T-helper 17 cell (primary cell): ENCODE data around the gene USP3. TPM values are rescaled to one million over a fixed set of nuclear protein-coding genes. Genes with fewer than 3 reads are reported as not detected.
"Not testable (repeated sequence)": the region's sequence is repeated elsewhere in the genome, so short reads cannot be mapped to it uniquely, and the experiment has no call there.

Experiments used
- ATAC-seq: fragments of 150-1000 bp; cut with Tn5 transposase; 2 replicates; pipeline ENCODE4 v1.10.0; 2021; ENCODE audit warnings: mild to moderate bottlenecking, moderate library complexity
- DNase-seq, 3 donors: peaks; one replicate each; pipeline versions ENCODE4 v3.0.0 to v3.0.0-alpha.2; 2020 to 2021
- H3K9me3 ChIP-seq: one replicate; pipeline ENCODE4 v1.7.0; 2013; ENCODE audit warnings: low read length, mild to moderate bottlenecking; ENCODE audit not compliant: control insufficient read depth, poor library complexity, severe bottlenecking
- H3K27ac Mint-ChIP-seq: one replicate; pipeline ENCODE4 v1.8.0; 2022; ENCODE audit warnings: mild to moderate bottlenecking, moderate library complexity, mixed read lengths
- H3K27me3 Mint-ChIP-seq: one replicate; pipeline ENCODE4 v1.8.0; 2022; ENCODE audit warnings: mixed read lengths
- H3K36me3 Mint-ChIP-seq: one replicate; pipeline ENCODE4 v1.8.0; 2022; ENCODE audit warnings: low read depth, mixed read lengths
- H3K4me1 Mint-ChIP-seq: one replicate; pipeline ENCODE4 v1.8.0; 2022; ENCODE audit warnings: mild to moderate bottlenecking, mixed read lengths
- H3K4me3 Mint-ChIP-seq: one replicate; pipeline ENCODE4 v1.8.0; 2022; ENCODE audit warnings: mild to moderate bottlenecking, moderate library complexity, mixed read lengths
- total RNA-seq, 4 donors: library from RNA in 2 of 4; stranded (reverse) in 2 of 4; gene quantifications; one replicate each; pipeline ENCODE4 v1.2.3 and lab custom pipeline; 2022 to 2026

The USP3 gene
- total RNA-seq, 2 donors from 2014 or later, result 219 to 288 TPM

DNA sequence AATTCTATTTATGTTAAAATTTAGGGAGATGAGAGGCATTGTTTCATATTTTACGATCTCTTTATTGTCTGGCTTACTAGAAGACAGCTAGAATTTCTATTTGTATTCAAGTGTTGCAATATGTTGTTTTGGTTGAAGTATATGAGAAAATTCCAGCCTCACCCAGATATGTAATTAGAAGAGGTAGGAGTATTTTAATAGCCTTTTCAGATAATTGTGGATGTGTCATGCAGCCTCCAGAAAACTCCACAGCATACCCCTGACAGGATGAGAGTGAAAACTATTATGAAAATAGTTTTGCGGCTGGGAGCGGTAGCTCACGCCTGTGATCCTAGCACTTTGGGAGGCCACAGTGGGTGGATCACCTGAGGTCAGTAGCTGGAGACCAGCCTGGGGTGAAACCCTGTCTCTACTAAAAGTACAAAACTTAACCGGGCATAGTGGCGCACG, 21.5 kb upstream of the USP3 start:
- Mint-ChIP-seq H3K4me3 (peak overlapping the region; percentile 19), H3K27ac (peak overlapping the region; percentile 100), H3K4me1 (peaks cover 63% of the 10 kb centered on the region), H3K36me3 (no peaks in the 10 kb centered on the region), H3K27me3 (no peaks in the 10 kb centered on the region)
- H3K9me3 ChIP-seq, result no peaks in the 10 kb centered on the region
- no peak for ATAC-seq
- no peak for DNase-seq

DNA sequence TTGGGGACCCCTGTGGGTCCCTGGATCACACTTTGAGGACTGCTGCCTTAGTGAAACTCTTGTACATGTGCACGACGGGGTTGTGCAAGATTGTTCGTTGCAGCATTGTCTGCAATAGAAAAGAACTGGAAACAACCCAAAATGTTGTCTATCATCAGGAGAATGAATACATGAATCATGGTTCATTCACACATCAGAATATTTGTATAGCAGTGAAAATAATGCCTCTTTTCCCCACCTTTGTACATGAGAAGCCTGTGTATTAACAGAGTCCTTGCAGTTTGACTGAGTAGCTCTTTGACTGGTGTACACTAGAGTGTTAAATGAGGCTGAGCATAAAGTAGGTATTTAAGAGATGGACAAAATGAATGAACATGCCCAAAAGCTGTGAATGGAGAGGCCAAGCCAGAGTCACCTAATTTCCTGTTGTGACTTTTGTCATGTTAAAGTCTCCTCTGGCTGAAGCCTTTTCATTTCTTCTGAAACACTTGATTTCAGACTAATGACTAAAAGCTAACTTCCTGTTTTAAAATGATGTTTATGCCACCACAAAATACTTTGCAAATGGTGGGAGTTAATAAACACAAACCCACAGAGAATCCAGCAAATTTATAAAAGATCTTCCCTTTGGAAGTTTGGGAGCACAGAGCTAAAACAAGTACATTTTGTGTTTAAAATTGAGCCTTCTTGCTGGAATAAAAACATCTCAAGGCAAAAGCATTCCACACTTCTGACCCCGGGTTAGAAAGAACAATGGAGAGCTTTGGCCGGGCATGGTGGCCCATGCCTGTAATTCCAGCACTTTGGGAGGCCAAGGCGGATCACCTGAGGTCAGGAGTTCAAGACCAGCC, 20.6 kb upstream of the USP3 start:
- no peaks in the 10 kb centered on the region for H3K27me3 Mint-ChIP-seq
- no peaks in the 10 kb centered on the region for H3K9me3 ChIP-seq
- ATAC-seq (no peak), DNase-seq (no peak)
- H3K4me1 Mint-ChIP-seq, result peaks cover 58% of the 10 kb centered on the region
- peak overlapping the region; percentile 100 for H3K27ac Mint-ChIP-seq
- no peaks in the 10 kb centered on the region for H3K36me3 Mint-ChIP-seq
- H3K4me3 Mint-ChIP-seq, result peak overlapping the region; percentile 69

DNA sequence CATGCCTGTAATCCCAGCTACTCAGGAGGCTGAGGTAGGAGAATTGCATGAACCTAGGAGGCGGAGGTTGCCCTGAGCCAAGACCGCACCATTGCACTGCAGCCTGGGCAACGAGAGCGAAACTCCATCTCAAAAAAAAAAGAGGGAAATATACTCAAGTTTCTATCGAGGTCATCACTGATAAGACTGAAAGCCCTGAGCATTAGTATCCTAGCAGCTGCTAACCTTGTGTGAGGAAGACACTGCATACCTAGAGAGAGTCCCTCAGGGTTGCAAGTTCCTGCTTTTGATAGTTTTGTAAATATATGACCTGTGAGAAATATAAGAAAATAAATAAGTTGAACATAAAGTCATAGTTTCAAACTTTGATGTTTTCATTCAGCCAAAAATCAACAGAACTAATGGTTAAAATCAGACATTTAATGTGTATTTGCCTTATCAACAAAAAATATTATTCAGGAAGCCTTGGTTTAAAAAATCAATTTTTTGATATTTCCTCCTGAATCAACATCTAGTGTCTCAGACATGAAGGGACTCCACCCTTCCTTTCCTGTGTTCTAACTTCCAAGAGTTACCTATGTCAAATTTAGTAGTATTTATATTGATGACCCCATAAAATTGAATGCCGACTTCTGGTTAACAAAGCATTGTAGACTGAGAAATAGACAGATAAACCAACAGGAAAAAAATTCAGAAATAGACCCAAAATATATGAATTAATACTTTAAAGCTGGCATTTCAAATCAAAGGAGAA, 19.8 kb upstream of the USP3 start:
- H3K4me1 Mint-ChIP-seq, result peaks cover 49% of the 10 kb centered on the region
- DNase-seq (no peak), ATAC-seq (no peak)
- no peaks in the 10 kb centered on the region for H3K27me3 Mint-ChIP-seq
- H3K9me3 ChIP-seq, result no peaks in the 10 kb centered on the region
- no peaks in the 10 kb centered on the region for H3K36me3 Mint-ChIP-seq
- peak overlapping the region; percentile 69 for H3K4me3 Mint-ChIP-seq
- H3K27ac Mint-ChIP-seq, result peak overlapping the region; percentile 100

DNA sequence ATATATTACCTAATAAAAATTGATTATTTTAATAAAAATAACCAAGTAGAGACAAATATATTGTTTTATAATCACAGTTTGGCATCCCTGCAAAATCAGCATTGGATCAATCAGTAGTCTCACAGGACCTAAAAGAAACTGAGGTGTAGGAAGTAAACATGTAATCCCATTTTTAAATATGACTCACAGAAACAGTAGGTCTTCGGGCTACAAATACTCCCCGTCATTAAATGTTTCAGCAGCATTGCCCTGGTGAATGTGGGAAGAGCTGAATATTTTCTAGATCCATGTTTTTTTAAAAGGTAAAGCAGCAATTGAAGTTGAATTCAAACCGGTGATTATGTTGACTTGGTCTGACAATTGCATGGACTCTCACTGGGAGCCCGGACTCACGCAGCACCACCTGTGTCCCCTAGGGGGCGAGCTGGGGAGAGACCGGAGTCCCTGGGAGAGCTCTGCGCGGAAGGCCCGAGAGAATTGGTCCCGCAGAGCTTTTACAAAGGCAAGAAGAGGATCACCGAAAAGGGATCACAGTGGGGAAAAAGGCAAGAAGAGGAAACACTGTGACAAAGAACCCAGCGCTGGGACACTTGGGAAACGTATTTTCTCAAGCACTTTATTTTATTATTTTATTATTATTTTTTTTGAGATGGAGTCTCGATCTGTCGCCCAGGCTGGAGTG, 17.2 kb upstream of the USP3 start:
- ATAC-seq (peak; percentile 92), DNase-seq (peak; percentile 74 to 94 (median 74))
- Mint-ChIP-seq H3K27me3 (no peaks in the 10 kb centered on the region), H3K27ac (peak overlapping the region; percentile 100), H3K4me1 (peaks cover 34% of the 10 kb centered on the region), H3K36me3 (no peaks in the 10 kb centered on the region), H3K4me3 (peak overlapping the region; percentile 28)
- no peaks in the 10 kb centered on the region for H3K9me3 ChIP-seq

DNA sequence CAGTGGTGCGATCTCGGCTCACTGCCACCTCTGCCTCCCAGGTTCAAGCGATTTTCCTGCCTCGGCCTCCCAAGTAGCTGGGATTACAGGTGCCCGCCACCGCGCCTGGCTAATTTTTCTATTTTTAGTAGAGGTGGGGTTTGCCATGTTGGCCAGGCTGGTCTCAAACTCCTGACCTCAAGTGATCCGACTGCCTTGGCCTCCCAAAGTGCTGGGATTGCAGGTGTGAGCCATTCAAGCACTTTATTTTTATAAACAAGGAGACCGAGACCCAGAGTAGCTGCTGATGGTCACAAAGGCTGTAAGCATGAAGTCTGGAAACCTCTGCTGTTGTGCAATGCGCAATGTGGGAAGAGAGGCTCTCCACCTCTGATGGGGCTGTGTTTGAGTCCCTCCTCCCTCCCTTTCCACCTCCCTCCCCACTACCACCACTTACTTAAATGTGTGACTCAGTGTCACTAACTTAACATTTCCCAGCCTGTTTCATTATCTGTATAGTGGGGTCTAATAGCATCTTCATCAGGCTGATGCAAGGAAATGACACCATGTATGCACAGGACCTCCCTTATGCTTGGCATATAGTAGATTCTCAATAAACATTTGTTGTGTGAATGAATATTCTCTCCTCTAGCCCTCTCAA, 16.5 kb upstream of the USP3 start:
- H3K4me3 Mint-ChIP-seq, H3K9me3 ChIP-seq, DNase-seq, H3K36me3 Mint-ChIP-seq, ATAC-seq, H3K27me3 Mint-ChIP-seq: not testable (repeated sequence)
- Mint-ChIP-seq H3K4me1 (peaks cover 30% of the 10 kb centered on the region), H3K27ac (peak overlapping the region; percentile 100)

DNA sequence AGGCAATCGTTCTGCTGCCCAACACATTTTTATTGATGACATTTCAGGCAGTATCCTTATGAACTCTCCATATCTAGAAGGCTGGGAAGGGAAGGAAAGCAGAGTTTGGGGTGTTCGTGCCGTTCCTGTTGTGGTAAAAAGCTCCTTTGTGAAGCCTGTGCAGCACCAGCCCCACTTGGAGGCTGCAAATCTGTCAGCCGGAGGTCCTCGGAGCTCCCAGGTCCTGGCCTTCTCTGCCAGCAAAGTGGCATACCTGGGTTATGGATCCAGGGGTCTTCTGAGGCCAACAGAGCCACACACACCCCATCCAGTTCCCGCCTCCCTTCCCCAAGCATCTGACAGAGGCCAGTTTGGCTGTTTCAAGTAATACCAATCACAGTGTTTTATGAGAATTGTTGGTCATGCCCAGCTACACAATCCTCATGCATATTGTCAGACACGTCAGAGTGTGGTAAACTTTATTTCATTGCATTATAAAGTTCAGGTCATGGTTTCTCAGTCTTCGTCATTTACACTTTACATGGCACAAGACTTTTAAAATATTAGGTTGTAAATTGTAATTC, 15.9 kb upstream of the USP3 start:
- H3K9me3 ChIP-seq, result no peaks in the 10 kb centered on the region
- Mint-ChIP-seq H3K36me3 (peaks cover 3% of the 10 kb centered on the region), H3K4me3 (no peak overlapping the region), H3K4me1 (peaks cover 30% of the 10 kb centered on the region), H3K27me3 (no peaks in the 10 kb centered on the region), H3K27ac (peak overlapping the region; percentile 43)
- no peak for DNase-seq
- ATAC-seq, result no peak

DNA sequence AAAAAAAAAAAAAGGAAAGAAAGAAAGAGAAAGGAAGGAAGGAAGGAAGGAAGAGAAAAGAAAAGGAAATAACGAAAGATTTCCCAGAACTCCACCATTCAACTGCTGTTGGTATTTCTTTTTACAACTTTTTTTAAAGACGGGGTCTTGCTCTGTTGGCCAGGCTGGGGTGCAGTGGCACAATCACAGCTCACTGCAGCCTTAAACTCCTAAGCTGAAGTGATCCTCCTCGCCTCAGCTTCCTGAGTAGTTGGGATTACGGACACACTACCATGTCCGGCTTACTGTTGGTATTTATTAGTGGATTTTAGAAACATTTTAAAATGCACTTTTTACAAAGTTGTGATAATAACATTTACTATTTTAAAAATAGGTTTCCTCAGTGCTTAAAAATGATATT, 15.0 kb upstream of the USP3 start:
- no peak for ATAC-seq
- H3K27ac Mint-ChIP-seq, result peak overlapping the region; percentile 43
- H3K36me3 Mint-ChIP-seq, result peaks cover 5% of the 10 kb centered on the region
- H3K27me3 Mint-ChIP-seq, result no peaks in the 10 kb centered on the region
- peaks cover 26% of the 10 kb centered on the region for H3K4me1 Mint-ChIP-seq
- DNase-seq, result no peak
- H3K4me3 Mint-ChIP-seq, result no peak overlapping the region
- no peaks in the 10 kb centered on the region for H3K9me3 ChIP-seq

DNA sequence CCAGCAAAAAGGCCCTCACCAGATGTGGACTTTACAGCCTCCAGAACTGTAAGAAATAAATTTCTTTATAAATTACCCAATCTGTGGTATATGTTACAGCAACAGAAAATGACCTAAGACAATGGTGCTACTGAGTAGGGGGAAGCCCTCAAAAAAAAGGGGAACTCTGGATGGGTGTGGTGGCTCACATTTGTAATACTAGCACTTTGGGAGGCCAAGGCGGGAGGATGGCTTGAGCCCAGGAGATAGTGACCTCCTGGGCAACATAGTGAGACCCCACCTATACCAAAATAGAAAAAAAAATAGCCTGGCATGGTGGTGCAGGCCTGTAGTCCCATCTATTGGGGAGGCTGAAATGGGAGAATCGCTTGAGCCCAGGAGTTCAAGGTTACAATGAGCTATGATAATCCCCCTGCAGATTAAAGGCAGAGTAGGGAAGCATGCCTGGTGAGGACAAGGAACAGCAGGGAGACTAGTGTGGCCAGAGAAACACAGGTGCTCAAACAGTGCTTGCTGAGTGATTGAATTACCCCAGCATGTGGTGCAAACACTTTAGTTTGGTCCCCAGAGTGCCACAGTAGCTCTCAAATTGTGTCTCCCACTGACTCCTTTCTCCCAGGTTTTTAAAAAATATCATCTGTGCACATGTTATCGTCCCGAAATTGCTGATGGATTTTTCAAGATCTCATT, 13.9 kb upstream of the USP3 start:
- Mint-ChIP-seq H3K27ac (peak overlapping the region; percentile 79), H3K4me3 (no peak overlapping the region), H3K4me1 (peaks cover 24% of the 10 kb centered on the region), H3K27me3 (no peaks in the 10 kb centered on the region), H3K36me3 (peaks cover 5% of the 10 kb centered on the region)
- no peaks in the 10 kb centered on the region for H3K9me3 ChIP-seq
- DNase-seq, result no peak
- peak; percentile 15 for ATAC-seq

DNA sequence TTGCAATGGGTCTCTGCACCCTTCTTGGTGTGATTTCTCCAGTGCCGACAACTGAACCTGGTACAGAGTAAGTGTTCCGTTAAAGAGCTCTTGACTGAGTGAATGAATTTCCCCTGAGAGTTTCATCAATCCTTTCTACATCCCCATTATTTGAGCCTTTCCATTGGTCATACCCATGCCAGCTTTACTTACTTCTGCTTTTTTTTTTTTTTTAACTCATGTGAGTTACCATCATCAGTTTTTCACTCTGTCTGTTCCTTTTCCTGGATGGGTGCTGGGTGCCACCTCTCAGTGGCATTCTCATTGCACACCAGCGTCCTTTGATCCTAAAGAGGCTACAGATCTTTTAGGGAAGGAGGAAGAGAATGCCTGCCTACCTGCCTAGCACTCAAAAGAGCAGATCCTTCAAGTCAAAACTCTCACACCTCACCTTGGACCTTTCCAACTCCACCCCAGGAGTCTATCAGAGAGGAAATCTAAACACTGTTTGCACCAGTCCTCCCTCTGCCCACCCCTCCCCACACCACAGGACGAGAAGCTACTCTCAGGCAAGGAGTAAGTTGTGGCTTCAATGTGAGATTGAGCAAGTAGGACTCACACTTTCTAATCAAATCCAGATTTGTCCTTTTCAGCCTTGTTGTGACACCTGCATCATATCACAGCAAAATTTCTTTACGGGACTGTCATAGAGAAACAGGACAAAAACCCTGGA, 13.1 kb upstream of the USP3 start:
- peaks cover 5% of the 10 kb centered on the region for H3K36me3 Mint-ChIP-seq
- DNase-seq, result no peak
- H3K27me3 Mint-ChIP-seq, result no peaks in the 10 kb centered on the region
- peak; percentile 18 for ATAC-seq
- peak overlapping the region; percentile 79 for H3K27ac Mint-ChIP-seq
- no peaks in the 10 kb centered on the region for H3K9me3 ChIP-seq
- H3K4me3 Mint-ChIP-seq, result no peak overlapping the region
- H3K4me1 Mint-ChIP-seq, result peaks cover 26% of the 10 kb centered on the region

DNA sequence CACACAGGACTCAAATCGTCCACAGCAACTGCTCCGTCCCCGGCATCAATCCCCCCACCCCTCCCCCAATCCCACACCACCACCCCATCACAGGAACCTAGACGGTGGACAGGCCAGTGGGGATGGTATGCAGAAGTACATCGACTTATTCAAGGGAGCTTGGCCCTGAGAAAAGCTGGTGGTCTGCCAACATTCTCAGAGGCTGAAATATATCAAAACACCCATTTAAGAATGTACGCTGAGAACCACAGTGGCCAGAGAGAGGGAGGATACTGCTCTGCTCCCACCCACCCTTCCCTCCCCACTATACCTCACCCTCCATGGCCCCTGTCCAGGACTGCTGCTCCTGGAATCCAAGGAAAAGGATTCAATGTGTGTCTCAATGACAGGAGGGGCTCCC, 12.4 kb upstream of the USP3 start:
- peaks cover 5% of the 10 kb centered on the region for H3K36me3 Mint-ChIP-seq
- H3K27me3 Mint-ChIP-seq, result no peaks in the 10 kb centered on the region
- peak overlapping the region; percentile 7 for H3K4me3 Mint-ChIP-seq
- ATAC-seq (no peak), DNase-seq (no peak)
- no peaks in the 10 kb centered on the region for H3K9me3 ChIP-seq
- H3K4me1 Mint-ChIP-seq, result peaks cover 29% of the 10 kb centered on the region
- H3K27ac Mint-ChIP-seq, result no peak overlapping the region

DNA sequence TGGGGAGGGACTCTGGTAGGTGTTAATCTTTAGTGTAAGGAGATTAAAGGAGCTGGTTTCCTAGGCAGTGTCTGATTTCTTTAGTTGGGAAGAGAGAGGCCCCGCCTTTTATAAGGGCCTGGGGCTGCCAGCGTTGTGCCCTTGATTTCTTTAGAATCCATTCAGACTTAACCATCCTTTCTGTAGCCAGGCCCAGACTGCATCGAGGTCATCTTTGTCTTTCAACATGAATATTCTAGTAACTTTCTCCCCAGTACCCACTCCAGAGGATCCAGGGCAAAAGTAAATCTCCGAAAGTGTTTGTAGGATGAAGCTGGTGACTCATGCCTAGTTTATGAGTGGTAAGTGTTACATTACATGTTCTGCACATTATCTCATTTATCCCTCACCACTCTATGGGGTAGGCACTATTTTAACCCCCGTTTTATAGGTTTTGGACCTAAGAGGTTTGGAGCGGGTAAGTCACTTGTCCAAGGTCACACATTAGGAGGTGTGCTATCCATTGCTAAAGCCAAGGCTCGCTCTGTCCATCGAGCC, 11.8 kb upstream of the USP3 start:
- Mint-ChIP-seq H3K36me3 (peaks cover 5% of the 10 kb centered on the region), H3K27ac (peak overlapping the region; percentile 89), H3K27me3 (no peaks in the 10 kb centered on the region), H3K4me3 (peak overlapping the region; percentile 7), H3K4me1 (peaks cover 25% of the 10 kb centered on the region)
- H3K9me3 ChIP-seq, result no peaks in the 10 kb centered on the region
- ATAC-seq (no peak), DNase-seq (no peak)
